Adipocyte (in vitro differentiated cells): ENCODE data around the gene MAN2A2.

Experiments
- DNase-seq: peaks from one replicate; pipeline ENCODE4 v3.0.0-alpha.2; 2015; ENCODE audit warnings: low read depth
- H3K27me3 ChIP-seq: replicated peaks from 2 replicates; pipeline ENCODE4 v1.7.0; 2013; ENCODE audit warnings: mild to moderate bottlenecking, low read length, moderate library complexity; ENCODE audit not compliant: control insufficient read depth, insufficient read depth
- H3K36me3 ChIP-seq: 2 replicates; pipeline ENCODE4 v1.7.0; 2013; ENCODE audit warnings: low read length, mild to moderate bottlenecking, moderate library complexity; ENCODE audit not compliant: control insufficient read depth, insufficient read depth, severe bottlenecking
- H3K4me1 ChIP-seq: 2 replicates; pipeline ENCODE4 v1.7.0; 2013; ENCODE audit warnings: mild to moderate bottlenecking, low read length, moderate library complexity; ENCODE audit not compliant: control insufficient read depth, insufficient read depth
- H3K4me3 ChIP-seq: 2 replicates; pipeline ENCODE4 v1.7.0; 2013; ENCODE audit warnings: mild to moderate bottlenecking, low read length, moderate library complexity
- H3K9ac ChIP-seq: 2 replicates; pipeline ENCODE4 v1.7.0; 2013; ENCODE audit warnings: mild to moderate bottlenecking, low read length, moderate library complexity
- H3K9me3 ChIP-seq: 2 replicates; pipeline ENCODE4 v1.7.0; 2013; ENCODE audit warnings: mild to moderate bottlenecking, low read length, moderate library complexity; ENCODE audit not compliant: control insufficient read depth

Gene MAN2A2

DNA sequence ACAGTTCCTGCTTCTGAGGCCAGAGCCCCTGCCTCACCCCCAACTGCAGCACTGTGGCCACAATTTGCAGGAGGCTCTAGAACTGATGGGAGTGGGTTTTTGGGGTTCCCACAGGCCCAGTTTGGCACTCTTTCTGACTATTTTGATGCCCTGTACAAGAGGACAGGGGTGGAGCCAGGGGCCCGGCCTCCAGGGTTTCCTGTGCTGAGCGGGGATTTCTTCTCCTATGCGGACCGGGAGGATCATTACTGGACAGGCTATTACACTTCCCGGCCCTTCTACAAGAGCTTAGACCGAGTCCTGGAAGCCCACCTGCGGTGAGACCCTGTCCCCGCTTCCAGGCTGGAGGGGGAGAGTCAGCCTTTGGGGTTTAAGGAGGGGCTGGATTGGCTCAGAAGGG lies 6.9 kb downstream of the MAN2A2 start:
- no peak overlapping the region for H3K9ac ChIP-seq
- H3K4me3 ChIP-seq: no peak overlapping the region
- H3K4me1 ChIP-seq: peaks cover 14% of the 10 kb centered on the region
- no peak for DNase-seq
- H3K36me3 ChIP-seq: peaks cover 71% of the 10 kb centered on the region
- H3K9me3 ChIP-seq: no peaks in the 10 kb centered on the region
- no peaks in the 10 kb centered on the region for H3K27me3 ChIP-seq

DNA sequence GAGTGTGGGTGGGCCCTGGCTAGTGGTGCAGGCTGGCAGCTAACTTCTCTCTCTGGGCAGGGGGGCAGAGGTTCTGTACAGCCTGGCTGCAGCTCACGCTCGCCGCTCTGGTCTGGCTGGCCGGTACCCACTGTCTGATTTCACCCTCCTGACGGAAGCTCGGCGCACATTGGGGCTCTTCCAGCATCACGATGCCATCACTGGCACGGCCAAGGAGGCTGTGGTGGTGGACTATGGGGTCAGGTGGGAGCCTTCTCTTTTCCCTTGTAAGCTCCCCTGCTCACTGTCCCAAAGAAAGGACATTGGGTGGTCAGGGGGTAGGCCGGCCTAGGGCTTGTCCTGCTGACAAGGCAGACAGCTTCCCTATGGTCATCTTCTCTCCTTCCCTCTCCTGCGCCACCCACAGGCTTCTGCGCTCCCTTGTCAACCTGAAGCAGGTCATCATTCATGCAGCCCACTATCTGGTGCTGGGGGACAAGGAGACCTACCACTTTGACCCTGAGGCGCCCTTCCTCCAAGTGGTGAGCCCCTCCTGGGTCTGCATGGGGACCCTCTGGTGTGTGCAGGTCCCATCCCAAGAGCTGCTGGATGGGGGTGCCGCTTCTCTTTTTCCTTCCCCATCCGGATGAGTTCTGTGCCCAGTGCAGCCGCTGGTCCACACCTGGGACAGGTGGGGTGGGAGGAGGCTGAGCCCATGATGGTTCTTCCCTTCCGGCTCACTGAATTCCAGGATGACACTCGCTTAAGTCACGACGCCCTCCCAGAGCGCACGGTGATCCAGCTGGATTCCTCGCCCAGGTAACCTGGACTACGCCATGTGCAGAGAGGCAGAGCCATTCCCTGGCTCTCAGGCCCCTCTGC lies 7.6 kb downstream of the MAN2A2 start:
- DNase-seq: no peak
- no peak overlapping the region for H3K9ac ChIP-seq
- no peak overlapping the region for H3K4me3 ChIP-seq
- H3K9me3 ChIP-seq: no peaks in the 10 kb centered on the region
- H3K4me1 ChIP-seq: peaks cover 14% of the 10 kb centered on the region
- H3K27me3 ChIP-seq: no peaks in the 10 kb centered on the region
- peaks cover 71% of the 10 kb centered on the region for H3K36me3 ChIP-seq

DNA sequence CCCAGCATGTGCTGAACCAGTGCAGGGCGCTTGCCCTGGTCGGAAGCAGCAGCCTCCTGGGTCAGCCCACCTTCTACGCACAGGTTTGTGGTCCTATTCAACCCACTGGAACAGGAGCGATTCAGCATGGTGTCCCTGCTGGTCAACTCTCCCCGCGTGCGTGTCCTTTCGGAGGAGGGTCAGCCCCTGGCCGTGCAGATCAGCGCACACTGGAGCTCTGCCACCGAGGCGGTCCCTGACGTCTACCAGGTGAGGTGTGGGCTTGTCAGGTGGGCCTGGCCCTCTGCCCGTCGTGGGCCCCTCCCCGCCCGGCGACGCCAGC lies 8.2 kb downstream of the MAN2A2 start:
- peaks cover 71% of the 10 kb centered on the region for H3K36me3 ChIP-seq
- peaks cover 14% of the 10 kb centered on the region for H3K4me1 ChIP-seq
- H3K27me3 ChIP-seq: no peaks in the 10 kb centered on the region
- no peak for DNase-seq
- H3K4me3 ChIP-seq: no peak overlapping the region
- no peak overlapping the region for H3K9ac ChIP-seq
- H3K9me3 ChIP-seq: no peaks in the 10 kb centered on the region

DNA sequence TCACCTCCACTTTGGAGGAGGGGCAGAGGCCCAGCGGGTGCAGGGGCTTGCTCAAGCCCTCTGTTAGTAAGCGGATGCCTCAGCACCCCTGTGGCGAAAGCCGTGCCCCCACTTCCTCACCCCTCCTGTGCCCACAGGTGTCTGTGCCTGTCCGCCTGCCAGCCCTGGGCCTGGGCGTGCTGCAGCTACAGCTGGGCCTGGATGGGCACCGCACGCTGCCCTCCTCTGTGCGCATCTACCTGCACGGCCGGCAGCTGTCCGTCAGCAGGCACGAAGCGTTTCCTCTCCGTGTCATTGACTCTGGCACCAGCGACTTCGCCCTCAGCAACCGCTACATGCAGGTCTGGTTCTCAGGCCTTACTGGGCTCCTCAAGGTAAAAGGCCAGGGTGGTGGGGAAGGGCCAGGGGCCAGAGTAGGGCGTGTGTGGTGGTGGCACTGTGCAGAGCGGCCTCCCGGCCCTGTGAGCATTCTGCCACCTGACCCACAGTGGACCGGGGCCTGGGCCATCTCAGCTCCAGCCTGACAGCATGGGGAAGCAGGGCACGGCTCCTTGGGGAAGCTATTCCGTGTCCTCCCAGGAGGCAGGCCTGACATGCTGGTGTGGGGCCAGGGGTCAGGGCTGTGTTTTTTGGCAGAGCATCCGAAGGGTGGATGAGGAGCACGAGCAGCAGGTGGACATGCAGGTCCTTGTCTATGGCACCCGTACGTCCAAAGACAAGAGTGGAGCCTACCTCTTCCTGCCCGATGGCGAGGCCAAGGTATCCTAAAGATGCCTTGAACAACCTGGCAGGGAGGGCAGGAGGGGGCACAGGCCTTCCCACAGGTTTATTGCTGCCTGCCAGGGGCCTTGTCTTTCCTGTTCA lies 9.0 kb downstream of the MAN2A2 start:
- Histone ChIP-seq H3K36me3 (peaks cover 71% of the 10 kb centered on the region), H3K9ac (no peak overlapping the region), H3K4me3 (no peak overlapping the region), H3K27me3 (no peaks in the 10 kb centered on the region), H3K9me3 (no peaks in the 10 kb centered on the region), H3K4me1 (peaks cover 12% of the 10 kb centered on the region)
- DNase-seq: no peak

GRCh38 chr15:90912770-90913075 lies 9.6 kb downstream of the MAN2A2 start:
- peaks cover 74% of the 10 kb centered on the region for H3K36me3 ChIP-seq
- peaks cover 6% of the 10 kb centered on the region for H3K4me1 ChIP-seq
- no peak overlapping the region for H3K9ac ChIP-seq
- DNase-seq: no peak
- no peak overlapping the region for H3K4me3 ChIP-seq
- H3K27me3 ChIP-seq: no peaks in the 10 kb centered on the region
- H3K9me3 ChIP-seq: no peaks in the 10 kb centered on the region

GRCh38 chr15:90913398-90913944 lies 10.4 kb downstream of the MAN2A2 start:
- H3K9ac ChIP-seq: no peak overlapping the region
- no peak for DNase-seq
- H3K4me1 ChIP-seq: no peaks in the 10 kb centered on the region
- H3K36me3 ChIP-seq: peaks cover 81% of the 10 kb centered on the region
- no peaks in the 10 kb centered on the region for H3K27me3 ChIP-seq
- H3K9me3 ChIP-seq: no peaks in the 10 kb centered on the region
- no peak overlapping the region for H3K4me3 ChIP-seq

GRCh38 chr15:90914305-90915080 lies 11.4 kb downstream of the MAN2A2 start:
- no peaks in the 10 kb centered on the region for H3K9me3 ChIP-seq
- no peak overlapping the region for H3K4me3 ChIP-seq
- H3K9ac ChIP-seq: no peak overlapping the region
- H3K4me1 ChIP-seq: no peaks in the 10 kb centered on the region
- no peak for DNase-seq
- H3K36me3 ChIP-seq: peaks cover 90% of the 10 kb centered on the region
- H3K27me3 ChIP-seq: no peaks in the 10 kb centered on the region

GRCh38 chr15:90915216-90915807 lies 12.2 kb downstream of the MAN2A2 start:
- peaks cover 94% of the 10 kb centered on the region for H3K36me3 ChIP-seq
- DNase-seq: no peak
- no peaks in the 10 kb centered on the region for H3K4me1 ChIP-seq
- no peaks in the 10 kb centered on the region for H3K27me3 ChIP-seq
- H3K4me3 ChIP-seq: no peak overlapping the region
- H3K9ac ChIP-seq: no peak overlapping the region
- no peaks in the 10 kb centered on the region for H3K9me3 ChIP-seq

DNA sequence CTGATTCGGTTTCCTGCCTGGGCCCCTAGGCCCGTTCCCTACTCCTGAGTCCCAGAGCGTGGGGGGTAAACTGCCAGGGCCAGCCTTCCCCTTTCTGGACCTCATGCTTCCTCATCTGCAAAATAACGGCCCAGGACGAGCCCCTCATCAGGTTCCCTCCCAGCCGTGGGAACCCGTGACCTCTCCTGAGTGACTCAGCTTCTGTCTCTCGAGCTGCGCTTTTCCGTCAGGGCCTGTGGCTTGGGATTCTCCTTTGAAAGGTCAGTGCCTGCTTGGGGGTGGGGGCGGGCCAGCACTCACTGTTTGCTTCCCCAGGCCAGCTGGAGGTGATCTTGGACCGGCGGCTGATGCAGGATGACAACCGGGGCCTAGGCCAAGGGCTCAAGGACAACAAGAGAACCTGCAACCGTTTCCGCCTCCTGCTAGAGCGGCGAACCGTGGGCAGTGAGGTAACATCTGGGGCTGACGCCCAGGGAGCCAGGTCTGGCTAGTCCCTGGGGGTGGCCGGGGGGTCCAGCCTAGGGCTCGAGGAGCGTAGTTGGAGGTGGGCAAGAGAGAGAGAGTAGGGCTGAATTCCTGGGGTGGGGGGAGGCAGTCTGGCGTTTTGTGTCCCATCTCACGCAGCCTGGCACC lies 12.8 kb downstream of the MAN2A2 start:
- Histone ChIP-seq H3K9me3 (no peaks in the 10 kb centered on the region), H3K9ac (no peak overlapping the region), H3K4me3 (no peak overlapping the region), H3K4me1 (no peaks in the 10 kb centered on the region), H3K36me3 (peaks cover 94% of the 10 kb centered on the region), H3K27me3 (no peaks in the 10 kb centered on the region)
- DNase-seq: no peak

DNA sequence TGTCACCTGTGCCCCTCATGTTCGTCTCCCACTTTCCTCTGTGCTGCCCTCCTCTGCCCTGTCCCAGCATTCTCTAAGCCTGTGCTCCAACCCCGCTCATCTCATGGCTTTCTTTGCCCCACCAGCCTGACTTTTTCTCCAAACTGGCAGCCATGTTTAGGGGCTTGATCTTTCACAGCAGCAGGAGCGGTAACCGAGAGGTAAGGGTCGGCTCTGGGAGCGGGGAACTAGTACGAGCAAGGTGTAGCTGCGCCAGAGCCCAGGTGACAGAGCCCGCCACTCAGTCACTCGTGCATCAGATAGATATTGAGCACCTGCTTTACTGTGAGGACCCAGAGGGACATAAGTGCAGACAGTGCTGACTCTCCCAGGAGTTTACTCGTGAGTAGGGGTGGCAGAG lies 13.4 kb downstream of the MAN2A2 start:
- no peak for DNase-seq
- H3K4me1 ChIP-seq: no peaks in the 10 kb centered on the region
- H3K9me3 ChIP-seq: no peaks in the 10 kb centered on the region
- no peak overlapping the region for H3K9ac ChIP-seq
- no peak overlapping the region for H3K4me3 ChIP-seq
- H3K36me3 ChIP-seq: peaks cover 93% of the 10 kb centered on the region
- H3K27me3 ChIP-seq: no peaks in the 10 kb centered on the region
